Memory B cell (primary cell): ENCODE data around the gene LRMDA.

Experiments
- ATAC-seq: fragments of 150-1000 bp; cut with Tn5 transposase; 2 replicates; pipeline ENCODE4 v1.10.0; 2021; ENCODE audit warnings: low read depth, mild to moderate bottlenecking, moderate library complexity
- DNase-seq, 2 donors: peaks; one replicate each; pipeline ENCODE4 v3.0.0; 2022; ENCODE audit warnings: low spot score in 2 of 2
- H3K27ac Mint-ChIP-seq: one replicate; pipeline ENCODE4 v1.8.0; 2022; ENCODE audit warnings: mild to moderate bottlenecking, moderate library complexity, mixed read lengths
- H3K27me3 Mint-ChIP-seq: one replicate; pipeline ENCODE4 v1.8.0; 2022; ENCODE audit warnings: mixed read lengths
- H3K36me3 Mint-ChIP-seq: one replicate; pipeline ENCODE4 v1.8.0; 2022; ENCODE audit warnings: mild to moderate bottlenecking, mixed read lengths
- H3K4me1 Mint-ChIP-seq: one replicate; pipeline ENCODE4 v1.8.0; 2022; ENCODE audit warnings: mixed read lengths
- H3K4me3 Mint-ChIP-seq: one replicate; pipeline ENCODE4 v1.8.0; 2022; ENCODE audit warnings: mild to moderate bottlenecking, moderate library complexity, mixed read lengths
- H3K9me3 Mint-ChIP-seq: one replicate; pipeline ENCODE4 v1.8.0; 2022; ENCODE audit warnings: mixed read lengths

Gene LRMDA

DNA sequence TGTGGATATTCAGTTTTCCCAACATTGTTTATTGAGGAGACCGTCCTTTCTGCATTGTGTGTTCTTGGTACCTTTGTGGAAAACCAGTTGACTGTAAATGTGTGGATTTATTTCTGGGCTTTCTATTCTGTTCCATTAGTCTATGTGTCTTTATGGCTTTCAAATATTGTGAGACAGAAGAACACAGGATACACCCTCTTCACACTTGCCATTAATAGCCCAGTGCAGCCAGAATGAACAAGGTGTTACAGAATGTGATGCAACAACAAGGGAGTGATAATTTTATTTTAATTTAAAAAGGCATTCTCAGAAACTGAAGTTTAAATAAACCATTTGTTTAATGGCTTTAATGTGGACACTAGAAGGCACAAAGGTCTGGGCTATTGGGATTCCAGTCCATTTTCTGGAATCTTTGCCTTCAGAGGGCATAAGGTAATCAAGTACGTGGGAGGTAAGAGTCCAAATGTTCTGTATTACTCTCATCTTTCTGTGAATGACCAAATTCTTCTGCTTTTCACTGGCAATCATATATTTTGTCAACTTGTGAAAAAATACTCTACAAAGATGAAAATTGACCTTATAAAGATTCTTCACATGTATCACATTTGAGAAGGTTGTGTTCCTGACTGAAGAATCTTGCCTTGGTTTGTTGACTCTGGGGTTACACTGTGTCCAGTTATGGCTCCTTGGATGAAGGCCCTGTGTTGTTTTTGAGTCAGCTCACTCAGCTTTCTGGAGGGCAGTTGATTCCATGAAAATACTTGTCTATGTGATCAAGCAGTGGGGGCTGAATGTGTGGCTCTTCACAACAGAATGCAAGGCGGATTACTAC, 962.7 kb downstream of the LRMDA start:
- DNase-seq, result no peak
- H3K36me3 Mint-ChIP-seq, result no peaks in the 10 kb centered on the region
- H3K4me1 Mint-ChIP-seq, result no peaks in the 10 kb centered on the region
- H3K4me3 Mint-ChIP-seq, result no peak overlapping the region
- H3K9me3 Mint-ChIP-seq, result peaks cover 3% of the 10 kb centered on the region
- ATAC-seq, result no peak
- no peaks in the 10 kb centered on the region for H3K27me3 Mint-ChIP-seq
- H3K27ac Mint-ChIP-seq, result no peak overlapping the region

DNA sequence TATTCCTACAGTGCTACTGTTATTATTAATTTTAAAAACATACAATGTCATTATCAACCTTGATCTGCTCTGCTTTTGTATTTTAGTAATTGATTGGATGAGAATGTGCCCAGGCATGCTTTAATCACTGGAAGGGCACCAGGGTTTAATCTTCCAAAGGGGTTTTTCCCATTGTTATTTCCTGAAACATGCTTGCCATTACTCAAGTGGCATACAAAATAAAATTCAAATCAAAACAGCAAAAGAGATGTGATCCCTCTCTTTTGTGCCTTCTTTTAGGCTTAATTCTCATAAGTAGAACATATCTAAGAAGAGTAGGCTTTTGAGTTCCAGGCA, 963.3 kb downstream of the LRMDA start:
- H3K9me3 Mint-ChIP-seq, result peaks cover 3% of the 10 kb centered on the region
- no peaks in the 10 kb centered on the region for H3K36me3 Mint-ChIP-seq
- no peaks in the 10 kb centered on the region for H3K27me3 Mint-ChIP-seq
- no peaks in the 10 kb centered on the region for H3K4me1 Mint-ChIP-seq
- ATAC-seq (no peak), DNase-seq (no peak)
- H3K27ac Mint-ChIP-seq, result no peak overlapping the region
- H3K4me3 Mint-ChIP-seq, result no peak overlapping the region

DNA sequence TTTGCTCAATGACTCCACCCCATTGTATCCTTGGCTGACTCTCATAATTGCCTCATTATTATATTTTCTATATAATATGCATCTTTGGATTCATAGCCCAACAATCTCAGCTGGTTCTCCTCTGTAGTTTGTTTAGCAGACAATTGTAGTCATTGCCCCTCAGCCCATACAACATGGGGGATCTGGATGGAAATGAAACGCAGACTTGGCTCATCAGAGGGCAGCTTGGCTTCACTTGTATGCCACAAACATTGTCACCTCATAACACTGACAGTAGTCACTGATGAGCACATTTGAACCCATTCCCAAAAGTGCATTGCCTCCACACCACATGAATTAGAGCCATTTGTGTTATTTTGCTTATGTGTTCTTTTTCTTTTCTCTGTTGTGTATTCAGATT, 963.8 kb downstream of the LRMDA start:
- DNase-seq (no peak), ATAC-seq (no peak)
- peaks cover 3% of the 10 kb centered on the region for H3K9me3 Mint-ChIP-seq
- H3K4me3 Mint-ChIP-seq, result no peak overlapping the region
- H3K27me3 Mint-ChIP-seq, result no peaks in the 10 kb centered on the region
- H3K36me3 Mint-ChIP-seq, result no peaks in the 10 kb centered on the region
- H3K27ac Mint-ChIP-seq, result no peak overlapping the region
- no peaks in the 10 kb centered on the region for H3K4me1 Mint-ChIP-seq

DNA sequence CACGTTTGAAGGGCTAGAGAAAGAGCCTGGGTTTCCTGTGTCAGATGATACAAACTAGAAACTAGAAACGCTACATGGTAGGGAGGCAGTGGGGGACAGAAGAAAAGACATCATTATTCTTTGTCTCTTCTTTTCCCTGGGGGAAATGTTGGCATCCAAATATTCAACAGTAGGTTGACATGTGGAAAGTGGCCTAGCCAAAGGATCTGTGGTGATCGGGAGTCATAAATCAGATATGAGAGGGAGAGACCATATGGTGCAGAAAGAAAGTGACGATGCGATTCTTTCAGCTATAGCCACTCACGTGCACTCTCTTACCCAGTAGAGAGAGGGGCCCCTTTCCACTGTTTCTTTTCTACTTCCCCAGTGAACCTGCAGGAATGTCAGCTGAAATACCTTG, 964.7 kb downstream of the LRMDA start:
- H3K27ac Mint-ChIP-seq, result no peak overlapping the region
- H3K27me3 Mint-ChIP-seq, result no peaks in the 10 kb centered on the region
- peaks cover 3% of the 10 kb centered on the region for H3K9me3 Mint-ChIP-seq
- DNase-seq, result no peak
- H3K4me1 Mint-ChIP-seq, result no peaks in the 10 kb centered on the region
- no peaks in the 10 kb centered on the region for H3K36me3 Mint-ChIP-seq
- H3K4me3 Mint-ChIP-seq, result no peak overlapping the region
- no peak for ATAC-seq

DNA sequence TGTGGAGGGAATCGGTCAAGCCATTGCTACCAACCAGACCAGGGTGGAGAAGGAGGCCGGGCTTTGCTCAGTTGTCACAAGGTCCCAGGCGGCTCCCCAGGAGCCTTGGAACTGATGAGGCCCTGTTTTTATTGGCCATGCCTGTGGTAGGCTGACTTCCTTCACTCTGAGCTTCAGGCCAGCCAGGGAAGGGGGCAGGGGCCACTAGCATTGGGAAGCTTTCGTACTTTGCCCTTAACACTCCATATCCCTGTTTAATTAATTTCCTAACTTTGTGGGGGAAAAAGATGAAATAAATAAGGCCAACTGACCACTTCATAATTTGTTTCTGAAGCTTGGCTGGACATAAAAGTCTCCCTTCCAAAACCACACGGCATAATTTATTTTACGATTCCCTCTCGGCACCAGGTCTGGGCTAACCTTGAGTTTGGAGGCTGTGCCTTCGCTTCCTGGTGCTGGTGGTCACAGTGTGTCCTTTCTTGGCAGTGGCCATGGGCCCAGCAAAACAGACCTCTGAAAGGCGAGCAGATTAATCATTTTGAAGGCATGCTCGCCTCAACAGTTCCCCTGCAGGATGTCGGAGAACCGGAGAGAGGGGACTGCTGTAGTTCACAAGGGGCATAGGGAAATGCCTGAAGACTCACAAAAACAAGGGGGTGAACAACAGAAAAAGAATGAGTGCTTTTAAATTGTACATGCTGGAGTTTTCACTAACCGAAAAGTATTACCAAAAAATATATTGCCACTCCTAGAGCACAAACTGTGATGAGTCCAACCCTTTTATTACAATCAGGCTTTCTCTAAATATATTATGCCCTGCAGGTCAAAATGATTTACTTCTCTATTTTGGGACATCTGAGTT, 966.0 kb downstream of the LRMDA start:
- no peak overlapping the region for H3K4me3 Mint-ChIP-seq
- ATAC-seq (no peak), DNase-seq (no peak)
- H3K27me3 Mint-ChIP-seq, result no peaks in the 10 kb centered on the region
- no peaks in the 10 kb centered on the region for H3K4me1 Mint-ChIP-seq
- no peak overlapping the region for H3K27ac Mint-ChIP-seq
- H3K36me3 Mint-ChIP-seq, result no peaks in the 10 kb centered on the region
- H3K9me3 Mint-ChIP-seq, result peaks cover 3% of the 10 kb centered on the region

DNA sequence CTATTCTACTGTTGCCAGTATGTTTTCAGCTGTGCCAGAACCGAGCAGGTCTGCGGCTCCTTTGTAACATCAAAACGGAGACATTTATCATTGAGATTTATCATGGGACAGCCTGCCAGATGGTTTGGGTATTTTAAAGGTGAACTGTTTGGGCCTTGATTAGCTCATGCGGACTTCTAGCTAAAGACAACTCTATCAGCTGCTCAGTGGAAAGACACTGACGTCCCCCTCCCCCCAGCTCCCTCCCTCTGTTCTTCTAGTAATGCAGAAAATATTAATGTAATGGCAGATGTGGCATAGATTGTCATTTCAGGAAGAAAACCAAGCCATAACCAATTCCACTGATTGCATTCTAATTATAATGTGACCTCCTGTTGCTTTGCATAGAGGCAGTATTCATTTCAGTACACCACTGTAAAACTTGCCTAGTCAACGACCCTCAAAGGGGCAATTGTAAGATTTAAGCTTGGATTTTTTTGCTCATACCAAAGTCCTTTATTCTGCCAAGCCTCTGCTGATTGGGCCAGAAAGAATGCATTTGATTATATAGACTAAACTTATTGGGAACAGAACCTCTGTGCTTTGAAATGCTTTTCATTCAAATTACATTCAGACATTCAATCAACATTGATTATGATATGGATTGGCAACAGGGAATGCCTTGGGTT, 966.8 kb downstream of the LRMDA start:
- no peak for DNase-seq
- no peak overlapping the region for H3K4me3 Mint-ChIP-seq
- H3K27ac Mint-ChIP-seq, result no peak overlapping the region
- H3K4me1 Mint-ChIP-seq, result no peaks in the 10 kb centered on the region
- H3K36me3 Mint-ChIP-seq, result no peaks in the 10 kb centered on the region
- H3K27me3 Mint-ChIP-seq, result no peaks in the 10 kb centered on the region
- no peaks in the 10 kb centered on the region for H3K9me3 Mint-ChIP-seq
- ATAC-seq, result no peak

DNA sequence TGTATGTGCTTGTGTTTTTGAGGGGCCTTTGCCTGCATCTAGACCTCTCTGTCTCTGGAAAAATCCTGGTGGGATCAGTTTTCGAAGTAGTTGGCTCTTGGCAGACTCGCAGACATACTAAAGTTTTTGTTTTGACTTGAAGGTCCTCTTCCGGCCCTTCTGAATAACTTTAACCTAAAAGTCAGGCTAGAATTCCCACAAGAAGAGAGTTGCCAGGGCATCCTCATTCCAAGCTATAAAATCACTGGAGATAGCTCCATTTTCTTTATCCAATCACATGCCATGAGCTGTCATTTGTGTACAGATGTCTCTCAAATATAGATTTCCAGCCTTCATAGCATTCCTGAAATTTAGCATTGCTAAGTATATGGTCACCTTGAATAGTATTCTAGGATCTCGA, 967.8 kb downstream of the LRMDA start:
- Mint-ChIP-seq H3K4me1 (no peaks in the 10 kb centered on the region), H3K27ac (no peak overlapping the region), H3K36me3 (no peaks in the 10 kb centered on the region), H3K9me3 (no peaks in the 10 kb centered on the region), H3K4me3 (no peak overlapping the region), H3K27me3 (no peaks in the 10 kb centered on the region)
- no peak for DNase-seq
- no peak for ATAC-seq

DNA sequence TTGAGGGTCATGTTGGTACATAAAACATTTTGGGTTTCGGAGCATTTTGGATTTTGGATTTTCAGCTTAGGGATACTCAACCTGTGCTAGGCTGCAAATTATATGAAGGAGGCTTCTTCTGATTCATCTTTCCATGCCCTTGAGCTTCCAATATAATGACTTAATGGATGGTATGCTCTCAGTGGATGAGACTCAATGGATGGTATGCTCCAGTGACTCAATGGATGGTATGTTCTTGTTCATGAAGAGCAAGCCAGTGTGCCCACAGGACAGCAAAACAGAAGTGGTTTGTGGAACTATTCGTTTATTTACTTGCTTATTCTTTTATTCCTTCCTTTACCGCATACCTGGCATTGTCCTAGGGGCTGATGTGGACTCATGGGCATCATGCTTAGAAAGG, 969.6 kb downstream of the LRMDA start:
- Mint-ChIP-seq H3K4me3 (no peak overlapping the region), H3K9me3 (peaks cover 3% of the 10 kb centered on the region), H3K27me3 (no peaks in the 10 kb centered on the region), H3K36me3 (no peaks in the 10 kb centered on the region), H3K27ac (no peak overlapping the region), H3K4me1 (no peaks in the 10 kb centered on the region)
- DNase-seq (no peak), ATAC-seq (no peak)

DNA sequence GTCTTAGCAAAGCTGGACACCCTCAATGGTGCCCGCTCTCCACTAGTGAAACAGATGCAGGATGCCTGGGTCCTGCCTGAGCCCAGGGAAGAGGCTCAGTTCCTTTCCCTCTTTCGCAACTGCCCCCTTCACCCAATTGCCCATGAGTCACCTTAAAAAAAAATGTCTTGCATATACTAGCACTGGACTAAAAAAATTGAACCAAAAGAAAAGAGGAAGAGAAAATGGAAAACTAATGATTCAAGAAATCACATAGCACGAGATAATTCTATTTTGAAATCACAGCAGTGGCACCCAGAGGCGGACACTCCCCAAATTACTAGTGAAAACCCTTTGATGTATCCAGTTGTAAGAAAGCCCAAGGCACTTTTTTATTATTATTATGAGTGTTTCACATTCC, 972.5 kb downstream of the LRMDA start:
- DNase-seq (no peak), ATAC-seq (no peak)
- Mint-ChIP-seq H3K4me1 (no peaks in the 10 kb centered on the region), H3K27me3 (no peaks in the 10 kb centered on the region), H3K4me3 (no peak overlapping the region), H3K9me3 (peaks cover 3% of the 10 kb centered on the region), H3K27ac (no peak overlapping the region), H3K36me3 (no peaks in the 10 kb centered on the region)

DNA sequence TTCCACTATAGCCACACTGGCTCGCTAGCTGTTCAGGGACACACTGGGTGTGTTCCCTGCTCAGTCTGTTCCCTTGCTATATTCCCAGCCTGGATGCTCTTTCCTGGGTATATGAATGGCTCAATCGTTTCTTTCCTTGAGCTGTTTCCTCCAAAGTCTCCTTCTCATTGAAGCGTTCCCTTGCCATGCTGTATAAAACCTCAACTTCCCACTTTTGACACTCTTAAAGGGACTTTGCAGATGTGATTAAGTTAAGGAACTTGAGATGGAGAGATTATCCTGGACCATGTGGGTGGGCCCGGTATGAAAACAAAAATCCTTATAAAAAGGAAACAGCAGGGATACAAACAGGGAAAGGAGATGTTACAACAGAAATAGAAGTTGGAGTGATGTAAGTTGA, 973.1 kb downstream of the LRMDA start:
- DNase-seq (no peak), ATAC-seq (no peak)
- no peaks in the 10 kb centered on the region for H3K36me3 Mint-ChIP-seq
- H3K4me1 Mint-ChIP-seq, result no peaks in the 10 kb centered on the region
- no peak overlapping the region for H3K4me3 Mint-ChIP-seq
- peaks cover 3% of the 10 kb centered on the region for H3K9me3 Mint-ChIP-seq
- H3K27ac Mint-ChIP-seq, result no peak overlapping the region
- H3K27me3 Mint-ChIP-seq, result no peaks in the 10 kb centered on the region

DNA sequence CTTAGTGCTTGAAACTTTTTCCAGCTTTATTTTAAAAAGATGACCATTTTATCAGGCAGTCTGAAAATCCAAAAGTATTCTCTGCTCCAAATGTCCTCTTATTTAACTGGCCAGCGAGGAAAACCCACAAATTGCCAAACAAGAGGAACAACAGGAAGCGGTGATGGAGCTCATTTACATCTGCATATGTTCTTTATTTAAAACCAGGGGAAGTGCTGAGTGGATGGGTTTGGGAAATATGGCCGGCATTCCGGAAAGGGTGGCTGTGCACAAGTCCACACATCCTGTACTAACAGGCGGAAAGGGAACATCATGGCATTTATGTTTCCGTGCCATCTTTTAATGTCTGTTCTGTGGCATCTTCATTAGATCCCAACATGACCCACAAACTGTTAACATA, 974.5 kb downstream of the LRMDA start:
- ATAC-seq, result no peak
- H3K4me3 Mint-ChIP-seq, result no peak overlapping the region
- no peak overlapping the region for H3K27ac Mint-ChIP-seq
- H3K4me1 Mint-ChIP-seq, result no peaks in the 10 kb centered on the region
- no peak for DNase-seq
- H3K36me3 Mint-ChIP-seq, result no peaks in the 10 kb centered on the region
- H3K27me3 Mint-ChIP-seq, result no peaks in the 10 kb centered on the region
- H3K9me3 Mint-ChIP-seq, result peaks cover 7% of the 10 kb centered on the region

DNA sequence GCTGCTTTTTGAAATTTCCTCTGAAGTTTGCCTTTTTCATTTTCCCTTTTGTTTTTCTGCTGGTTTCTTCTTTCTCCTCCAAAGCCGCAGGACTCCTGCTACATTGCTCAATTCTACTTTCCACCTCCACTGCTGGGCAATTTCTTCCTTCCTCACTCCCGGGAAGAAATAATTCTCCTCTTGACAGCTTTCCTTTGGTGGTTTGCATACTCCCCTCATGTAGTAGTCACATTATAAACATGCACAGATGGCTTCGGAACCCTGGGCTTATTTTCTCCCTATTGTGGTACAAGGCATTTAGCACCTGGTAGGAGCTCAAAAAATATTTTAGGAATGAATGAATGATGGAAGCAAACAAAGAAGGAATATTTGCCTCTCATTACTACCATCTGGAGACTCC, 977.2 kb downstream of the LRMDA start:
- no peaks in the 10 kb centered on the region for H3K27me3 Mint-ChIP-seq
- H3K4me3 Mint-ChIP-seq, result no peak overlapping the region
- ATAC-seq, result no peak
- no peak for DNase-seq
- H3K4me1 Mint-ChIP-seq, result no peaks in the 10 kb centered on the region
- H3K9me3 Mint-ChIP-seq, result peaks cover 11% of the 10 kb centered on the region
- no peaks in the 10 kb centered on the region for H3K36me3 Mint-ChIP-seq
- H3K27ac Mint-ChIP-seq, result no peak overlapping the region

DNA sequence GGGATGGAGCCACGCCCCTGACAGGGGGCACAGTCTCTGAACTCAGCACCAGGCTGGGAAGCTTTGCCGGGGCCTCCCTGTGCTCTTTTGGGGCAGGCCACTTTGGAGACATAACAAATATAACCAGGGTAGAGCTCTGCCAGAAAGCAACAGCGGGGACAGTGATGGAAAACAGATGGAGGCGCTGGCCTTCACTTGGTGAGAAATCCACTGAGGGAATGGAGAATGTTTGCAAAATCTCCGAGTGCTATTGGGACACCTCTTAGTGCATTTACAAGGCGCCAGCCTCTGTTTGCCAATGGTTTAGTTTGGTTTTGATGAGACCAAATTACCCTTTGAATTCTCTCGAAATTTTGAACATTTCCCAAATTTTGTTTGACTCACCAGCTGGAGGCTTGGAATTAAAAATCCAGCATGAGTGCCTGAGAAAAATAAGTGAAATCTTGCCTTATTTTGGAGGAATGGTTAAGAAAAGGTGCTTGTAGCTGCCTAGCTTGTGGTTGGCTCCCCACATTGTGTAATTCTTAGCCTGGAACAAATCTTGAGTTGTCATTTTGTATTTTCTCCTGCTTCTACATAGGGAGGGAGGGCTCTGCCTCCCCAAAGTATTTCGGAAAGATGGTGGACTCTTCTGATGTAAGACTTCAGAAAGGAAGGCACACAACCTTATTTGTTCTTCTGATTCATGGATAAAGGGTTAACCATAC, 980.5 kb downstream of the LRMDA start:
- no peak for DNase-seq
- peaks cover 8% of the 10 kb centered on the region for H3K9me3 Mint-ChIP-seq
- no peak overlapping the region for H3K27ac Mint-ChIP-seq
- H3K4me1 Mint-ChIP-seq, result no peaks in the 10 kb centered on the region
- no peaks in the 10 kb centered on the region for H3K36me3 Mint-ChIP-seq
- no peaks in the 10 kb centered on the region for H3K27me3 Mint-ChIP-seq
- H3K4me3 Mint-ChIP-seq, result no peak overlapping the region
- ATAC-seq, result no peak

DNA sequence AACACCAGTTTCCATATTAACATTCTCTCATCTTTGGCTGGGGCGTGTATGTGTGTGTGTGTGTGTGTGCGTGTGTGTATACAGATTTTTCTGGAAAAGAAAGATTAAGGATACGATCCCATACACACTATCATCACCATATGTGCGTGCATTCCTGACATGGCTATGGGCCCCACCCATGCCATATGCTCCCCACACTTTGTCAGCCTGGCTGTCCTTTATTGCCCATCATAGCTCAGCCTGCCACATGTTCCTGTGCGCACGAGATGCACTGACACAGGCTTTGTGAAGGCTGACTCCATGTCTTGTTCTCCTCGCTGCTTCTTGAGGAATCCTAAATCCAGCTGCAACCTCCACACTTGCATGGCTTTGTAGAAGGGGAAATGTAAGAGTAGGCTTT, 984.1 kb downstream of the LRMDA start:
- Mint-ChIP-seq H3K4me1 (no peaks in the 10 kb centered on the region), H3K4me3 (no peak overlapping the region), H3K27me3 (no peaks in the 10 kb centered on the region), H3K36me3 (no peaks in the 10 kb centered on the region), H3K27ac (no peak overlapping the region), H3K9me3 (peaks cover 12% of the 10 kb centered on the region)
- no peak for ATAC-seq
- DNase-seq, result no peak
